GM23248 (cell line): Measurements from ENCODE around the gene NUP107. TPM values are rescaled to one million over a fixed set of nuclear protein-coding genes. Genes with fewer than 3 reads are reported as not detected.

ENCODE experiments used
- DNase-seq: peaks from one replicate; pipeline ENCODE4 v3.0.0-alpha.2; 2015
- H2AFZ ChIP-seq: fragments of 200-600 bp; sonication (generic); 2 replicates; pipeline ENCODE4 v1.6.1; 2016; ENCODE audit warnings: antibody characterized with exemption
- H3F3A ChIP-seq: fragments of 200-600 bp; sonication (generic); 2 replicates; pipeline ENCODE4 v1.6.1; 2016; ENCODE audit warnings: mild to moderate bottlenecking, antibody characterized with exemption, mixed run types; ENCODE audit not compliant: insufficient read depth
- H3K27ac ChIP-seq: fragments of 200-600 bp; sonication (generic); 2 replicates; pipeline ENCODE4 v1.5.1; 2016; ENCODE audit warnings: mild to moderate bottlenecking
- H3K27me3 ChIP-seq: fragments of 200-600 bp; sonication (generic); replicated peaks from 2 replicates; pipeline ENCODE4 v1.6.1; 2016; ENCODE audit warnings: mild to moderate bottlenecking; ENCODE audit not compliant: insufficient read depth
- H3K36me3 ChIP-seq: fragments of 200-600 bp; sonication (generic); 2 replicates; pipeline ENCODE4 v1.6.1; 2016; ENCODE audit warnings: low read depth, mild to moderate bottlenecking
- H3K4me1 ChIP-seq: fragments of 200-600 bp; sonication (generic); 2 replicates; pipeline ENCODE4 v1.6.1; 2016; ENCODE audit warnings: mild to moderate bottlenecking; ENCODE audit not compliant: insufficient read depth
- H3K4me2 ChIP-seq: fragments of 200-600 bp; sonication (generic); one replicate; pipeline ENCODE4 v1.6.1; 2016; ENCODE audit warnings: mild to moderate bottlenecking; ENCODE audit not compliant: unreplicated experiment
- H3K4me3 ChIP-seq: fragments of 200-600 bp; sonication (generic); 2 replicates; pipeline ENCODE4 v1.5.1; 2016; ENCODE audit warnings: mild to moderate bottlenecking
- H3K79me2 ChIP-seq: fragments of 200-600 bp; sonication (generic); 2 replicates; pipeline ENCODE4 v1.6.1; 2016; ENCODE audit warnings: mild to moderate bottlenecking; ENCODE audit not compliant: insufficient read depth
- H3K9ac ChIP-seq: fragments of 200-600 bp; sonication (generic); 2 replicates; pipeline ENCODE4 v1.6.1; 2016; ENCODE audit warnings: mild to moderate bottlenecking
- H3K9me2 ChIP-seq: fragments of 200-600 bp; sonication (generic); 2 replicates; pipeline ENCODE4 v1.6.1; 2016; ENCODE audit warnings: mixed run types, mild to moderate bottlenecking, moderate library complexity; ENCODE audit not compliant: insufficient read depth
- H3K9me3 ChIP-seq: fragments of 200-600 bp; sonication (generic); one replicate; pipeline ENCODE4 v1.6.1; 2017; ENCODE audit warnings: low read depth
- H4K20me1 ChIP-seq: fragments of 200-600 bp; sonication (generic); 2 replicates; pipeline ENCODE4 v1.6.0; 2016; ENCODE audit not compliant: insufficient read depth
- EZH2 ChIP-seq: fragments of 200-600 bp; sonication (generic); IDR thresholded peaks from 2 replicates; pipeline ENCODE4 v1.6.1; 2018; ENCODE audit warnings: antibody characterized with exemption, mild to moderate bottlenecking; ENCODE audit not compliant: insufficient read depth, poor library complexity, severe bottlenecking
- EZH2phosphoT487 ChIP-seq: fragments of 200-600 bp; sonication (generic); IDR thresholded peaks from 2 replicates; pipeline ENCODE4 v1.6.1; 2018; ENCODE audit warnings: antibody characterized with exemption, moderate library complexity, mild to moderate bottlenecking, low read depth; ENCODE audit not compliant: insufficient read depth
- WGBS, 2 experiments: methylation state at CpG; one replicate each; pipeline ENCODE4 v1.1.6; 2015 to 2017; ENCODE audit warnings: low lambda C conversion rate in 2 of 2, low coverage in 1 of 2; ENCODE audit errors: missing lambda C conversion rate in 2 of 2; 5-methylcytosine and 5-hydroxymethylcytosine counted together
- in situ Hi-C: fragments of 300-500 bp; cut with MboI; formaldehyde crosslinking; loops from 2 replicates; pipeline ENCODE4 v1.15.0; 2020
- polyA plus RNA-seq: library from polyadenylated mRNA; unstranded; fragments of >200 nt; fragmentation: Nextera tagmentation; extraction: Ambion mirVana; gene quantifications from 2 replicates; pipeline ENCODE4 v1.2.1, GENCODE V29; 2016
- total RNA-seq: library from RNA; depleted of rRNA; stranded (reverse); fragments of >200 nt; shearing (Covaris generic); gene quantifications from 2 replicates; pipeline ENCODE4 v1.2.3, GENCODE V29; 2014

NUP107 gene
- total and polyA plus RNA-seq, 2 experiments from 2014 or later = 29.4 to 40.1 TPM

DNA sequence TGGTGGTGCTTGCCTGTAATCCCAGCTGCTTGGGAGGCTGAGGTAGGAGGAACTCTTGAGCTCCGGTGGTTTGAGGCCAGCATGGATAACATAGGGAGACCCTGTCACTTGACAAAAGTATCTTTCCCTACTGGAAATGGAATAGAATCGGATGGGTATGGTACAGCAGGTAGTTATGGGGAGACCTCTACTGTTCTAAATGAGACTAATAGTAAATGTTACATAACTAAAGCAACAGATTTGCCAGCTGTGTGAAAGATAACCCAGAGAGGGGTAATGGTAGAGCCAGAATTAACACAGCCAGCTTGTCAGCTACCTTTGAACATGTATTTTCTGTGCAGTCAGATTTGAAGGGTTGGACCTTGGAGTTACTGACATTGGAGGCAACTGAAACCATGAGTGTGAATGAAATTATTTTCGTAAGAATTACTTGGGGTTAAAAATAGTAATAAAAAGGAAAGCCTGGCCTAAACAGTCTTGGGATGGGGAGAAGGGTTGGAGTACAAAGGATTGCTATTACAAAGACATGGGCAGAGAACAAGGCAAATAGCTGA lies 21.7 kb upstream of the NUP107 start:
- Histone ChIP-seq H2AFZ (no peak overlapping the region), H3K79me2 (peaks cover 31% of the 10 kb centered on the region), H3F3A (peaks cover 38% of the 10 kb centered on the region; the same call in 1 of the 2 replicates), H3K9ac (no peak overlapping the region), H3K9me2 (no peaks in the 10 kb centered on the region), H3K27ac (no peak overlapping the region), H3K27me3 (no peaks in the 10 kb centered on the region), H3K9me3 (no peaks in the 10 kb centered on the region), H3K36me3 (peaks cover 35% of the 10 kb centered on the region), H3K4me3 (no peak overlapping the region), H3K4me2 (no peak overlapping the region), H4K20me1 (no peaks in the 10 kb centered on the region), H3K4me1 (no peaks in the 10 kb centered on the region)
- in situ Hi-C loops = no loop called here
- TF ChIP-seq EZH2 (no peak), EZH2phosphoT487 (no peak)
- WGBS, 2 experiments = 54 to 56% methylated on average over 3 of the region's 3 CpGs
- no peak for DNase-seq

DNA sequence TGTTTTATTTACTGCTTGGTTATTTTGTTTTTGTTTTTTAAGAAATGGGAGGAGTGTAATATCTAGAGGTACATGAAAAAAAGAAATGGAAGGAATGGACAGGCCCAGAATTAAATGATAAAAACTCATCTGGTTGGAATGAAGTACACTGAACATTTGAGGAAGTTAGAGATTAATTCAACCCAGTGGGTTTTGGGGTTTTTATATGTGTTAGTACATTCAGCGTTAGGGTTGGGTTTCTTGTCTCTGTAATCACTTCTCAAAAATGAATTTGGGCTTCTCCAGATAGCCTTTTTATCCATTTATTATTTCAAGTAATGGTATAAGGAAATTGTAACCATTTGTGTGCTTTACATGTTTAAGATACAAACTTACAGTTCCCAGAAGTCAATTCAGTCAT lies 19.5 kb upstream of the NUP107 start:
- Histone ChIP-seq H3K27me3 (no peaks in the 10 kb centered on the region), H3K9me3 (no peaks in the 10 kb centered on the region), H3K4me3 (no peak overlapping the region), H2AFZ (no peak overlapping the region), H3K4me1 (no peaks in the 10 kb centered on the region), H3K9me2 (no peaks in the 10 kb centered on the region), H3K9ac (no peak overlapping the region), H3K36me3 (peaks cover 20% of the 10 kb centered on the region; the same call in 1 of the 2 replicates), H3K79me2 (peaks cover 15% of the 10 kb centered on the region), H4K20me1 (no peaks in the 10 kb centered on the region), H3K4me2 (no peak overlapping the region), H3K27ac (no peak overlapping the region), H3F3A (peaks cover 42% of the 10 kb centered on the region; the same call in 1 of the 2 replicates)
- in situ Hi-C loops = no loop called here
- DNase-seq = no peak
- TF ChIP-seq EZH2 = no peak
- TF ChIP-seq EZH2phosphoT487 = no peak
- 100% methylated on average over 1 of the region's 1 CpG for WGBS, 2 experiments

DNA sequence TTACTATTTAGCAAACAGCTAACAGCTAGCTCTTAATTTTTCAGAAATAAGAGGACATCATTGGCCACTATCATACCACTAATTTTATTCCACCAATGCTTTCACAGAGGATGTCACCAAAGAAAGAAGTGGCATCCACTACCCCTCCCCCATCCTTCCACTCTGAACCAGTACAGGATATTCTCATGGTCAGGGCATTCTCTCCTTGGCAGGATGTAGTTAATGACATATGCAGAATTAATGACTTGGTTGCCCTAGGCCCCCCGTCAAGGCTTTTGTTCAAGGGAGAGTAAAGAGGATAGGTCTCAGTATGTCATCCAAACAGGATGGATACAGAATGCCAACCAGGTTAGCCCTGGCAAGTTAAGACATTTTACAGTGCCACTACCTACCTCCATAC lies 18.9 kb upstream of the NUP107 start:
- Histone ChIP-seq H3K4me2 (no peak overlapping the region), H3K9ac (no peak overlapping the region), H4K20me1 (no peaks in the 10 kb centered on the region), H3K9me2 (no peaks in the 10 kb centered on the region), H3K4me3 (no peak overlapping the region), H3K27ac (no peak overlapping the region), H3F3A (peaks cover 40% of the 10 kb centered on the region; the same call in 1 of the 2 replicates), H3K4me1 (no peaks in the 10 kb centered on the region), H3K27me3 (no peaks in the 10 kb centered on the region), H3K36me3 (peaks cover 18% of the 10 kb centered on the region; the same call in 1 of the 2 replicates), H3K79me2 (peaks cover 9% of the 10 kb centered on the region), H3K9me3 (no peaks in the 10 kb centered on the region), H2AFZ (no peak overlapping the region)
- TF ChIP-seq EZH2 = no peak
- no peak for TF ChIP-seq EZH2phosphoT487
- no peak for DNase-seq
- 18 to 36% methylated on average over 1 of the region's 1 CpG for WGBS, 2 experiments
- in situ Hi-C loops = no loop called here

DNA sequence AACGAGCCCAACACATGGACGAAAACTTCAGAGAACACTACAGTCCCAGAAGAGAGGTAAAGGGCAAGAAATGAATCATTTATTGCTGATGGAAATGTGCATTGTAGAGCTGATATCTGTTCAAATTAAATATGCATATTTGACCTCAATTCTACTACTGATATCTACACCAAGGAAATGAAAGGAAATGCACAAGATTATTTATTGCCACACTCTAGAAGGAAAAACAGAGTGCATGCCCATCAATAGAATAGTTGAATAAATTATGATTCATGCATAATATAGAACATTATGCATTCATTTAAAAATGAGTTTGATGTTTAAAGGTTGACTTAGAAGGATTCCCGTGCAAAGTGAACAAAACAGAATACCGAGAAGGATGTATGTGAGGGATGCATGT lies 15.6 kb upstream of the NUP107 start:
- WGBS, 2 experiments = 84 to 86% methylated on average over 4 of the region's 4 CpGs
- Histone ChIP-seq H3K9me2 (no peaks in the 10 kb centered on the region), H3K4me3 (no peak overlapping the region), H4K20me1 (no peaks in the 10 kb centered on the region), H3K79me2 (no peaks in the 10 kb centered on the region), H3K4me2 (no peak overlapping the region), H3K27me3 (no peaks in the 10 kb centered on the region), H3K27ac (no peak overlapping the region), H3K9me3 (no peaks in the 10 kb centered on the region), H3F3A (peaks cover 38% of the 10 kb centered on the region), H3K36me3 (0 out of 2 replicates have a peak, but pooled peaks cover 3% of the 10 kb centered on the region), H2AFZ (no peak overlapping the region), H3K4me1 (no peaks in the 10 kb centered on the region), H3K9ac (no peak overlapping the region)
- TF ChIP-seq EZH2 = no peak
- TF ChIP-seq EZH2phosphoT487 = no peak
- in situ Hi-C loops = no loop called here
- DNase-seq = no peak
